HG02970 (cell line): ENCODE results near the gene RGMA.
A peak's percentile ranks its signal among the peaks of the same experiment; 100 is the strongest.
"Not testable (repeated sequence)": the region's sequence is repeated elsewhere in the genome, so short reads cannot be mapped to it uniquely, and the experiment has no call there.

Experiments used
- ATAC-seq: cut with Tn5 transposase; IDR thresholded peaks from one replicate; pipeline ENCODE4 v1.9.1; 2021; ENCODE audit warnings: mild to moderate bottlenecking, moderate library complexity, moderate number of reproducible peaks; ENCODE audit not compliant: unreplicated experiment, low FRiP score

RGMA gene

GRCh38 chr15:93036951-93037819, 51.8 kb downstream of the RGMA start:
- ATAC-seq = no peak

- peak; percentile 83 for ATAC-seq
Measured at GRCh38 chr15:93035953-93036810, 52.8 kb downstream of the RGMA start.

- ATAC-seq = no peak
Measured at GRCh38 chr15:93035092-93035915, 53.7 kb downstream of the RGMA start.

- ATAC-seq = no peak
Measured at GRCh38 chr15:93034512-93034911, 54.5 kb downstream of the RGMA start.

GRCh38 chr15:93033434-93034045, 55.5 kb downstream of the RGMA start:
- ATAC-seq = no peak

GRCh38 chr15:93032515-93033206, 56.4 kb downstream of the RGMA start:
- ATAC-seq = not testable (repeated sequence)

- not testable (repeated sequence) for ATAC-seq
Measured at GRCh38 chr15:93031557-93032384, 57.2 kb downstream of the RGMA start.

GRCh38 chr15:93031103-93031464, 57.9 kb downstream of the RGMA start:
- no peak for ATAC-seq

GRCh38 chr15:93030430-93031102, 58.4 kb downstream of the RGMA start:
- ATAC-seq = peak; percentile 70

GRCh38 chr15:93029836-93030429, 59.1 kb downstream of the RGMA start:
- ATAC-seq = no peak

GRCh38 chr15:93029214-93029835, 59.7 kb downstream of the RGMA start:
- ATAC-seq = no peak

GRCh38 chr15:93028632-93029213, 60.3 kb downstream of the RGMA start:
- ATAC-seq = no peak

- ATAC-seq = no peak
Measured at GRCh38 chr15:93028111-93028631, 60.8 kb downstream of the RGMA start.

- no peak for ATAC-seq
Measured at GRCh38 chr15:93027413-93027812, 61.6 kb downstream of the RGMA start.

GRCh38 chr15:93026380-93026817, 62.6 kb downstream of the RGMA start:
- no peak for ATAC-seq

- no peak for ATAC-seq
Measured at GRCh38 chr15:93025625-93025982, 63.4 kb downstream of the RGMA start.
